Epithelial cell of esophagus (primary cell): Measurements from ENCODE around the gene URI1.
"Not testable (repeated sequence)": the region's sequence is repeated elsewhere in the genome, so short reads cannot be mapped to it uniquely, and the experiment has no call there.

Experiments
- DNase-seq: peaks from one replicate; pipeline ENCODE4 v3.0.0; 2010; ENCODE audit warnings: low read depth
- H3K4me3 ChIP-seq: 2 replicates; pipeline ENCODE4 v1.5.1; 2011; ENCODE audit warnings: mild to moderate bottlenecking, low read length, control low read depth
- CTCF ChIP-seq: IDR thresholded peaks from 2 replicates; pipeline ENCODE4 v1.5.1; 2011; ENCODE audit warnings: low read depth, mild to moderate bottlenecking, low read length, control low read depth, inconsistent platforms; ENCODE audit not compliant: insufficient read depth; ENCODE audit errors: missing control alignments

The URI1 gene

GRCh38 chr19:29914933-29915332, 27.1 kb upstream of the URI1 start:
- no peak overlapping the region for H3K4me3 ChIP-seq
- no peak for TF ChIP-seq CTCF
- DNase-seq = no peak

GRCh38 chr19:29915832-29916231, 26.2 kb upstream of the URI1 start:
- DNase-seq, H3K4me3 ChIP-seq: not testable (repeated sequence)

- H3K4me3 ChIP-seq = no peak overlapping the region
- no peak for DNase-seq
- no peak for TF ChIP-seq CTCF
Observed at GRCh38 chr19:29917911-29918310, 24.1 kb upstream of the URI1 start.

GRCh38 chr19:29918891-29919290, 23.1 kb upstream of the URI1 start:
- TF ChIP-seq CTCF = no peak
- no peak overlapping the region for H3K4me3 ChIP-seq
- DNase-seq = no peak

- TF ChIP-seq CTCF = no peak
- no peak for DNase-seq
- no peak overlapping the region for H3K4me3 ChIP-seq
Observed at GRCh38 chr19:29922972-29923371, 19.1 kb upstream of the URI1 start.

- no peak overlapping the region for H3K4me3 ChIP-seq
- DNase-seq = no peak
- TF ChIP-seq CTCF = no peak
Observed at GRCh38 chr19:29923653-29924052, 18.4 kb upstream of the URI1 start.

GRCh38 chr19:29926031-29926430, 16.0 kb upstream of the URI1 start:
- DNase-seq = no peak
- no peak for TF ChIP-seq CTCF
- no peak overlapping the region for H3K4me3 ChIP-seq

GRCh38 chr19:29926801-29927200, 15.2 kb upstream of the URI1 start:
- TF ChIP-seq CTCF = no peak
- no peak overlapping the region for H3K4me3 ChIP-seq
- DNase-seq = no peak
